Colonic mucosa (tissue), 4 donors: ENCODE data around the gene SGTB. TPM values are rescaled to one million over a fixed set of nuclear protein-coding genes. Genes with fewer than 3 reads are reported as not detected.
A peak's percentile ranks its signal among the peaks of the same experiment; 100 is the strongest.
"Not testable (repeated sequence)": the region's sequence is repeated elsewhere in the genome, so short reads cannot be mapped to it uniquely, and the experiment has no call there.

Experiments
- DNase-seq: peaks from one replicate; pipeline ENCODE4 v3.0.0-alpha.2; 2020
- H3K27ac ChIP-seq: fragments of 200-600 bp; one replicate; pipeline ENCODE4 v1.8.0; 2021
- H3K27me3 ChIP-seq: fragments of 200-600 bp; one replicate; pipeline ENCODE4 v1.8.0; 2021
- H3K36me3 ChIP-seq: fragments of 200-600 bp; one replicate; pipeline ENCODE4 v1.8.0; 2021
- H3K4me1 ChIP-seq: fragments of 200-600 bp; one replicate; pipeline ENCODE4 v1.8.0; 2021; ENCODE audit warnings: mild to moderate bottlenecking
- H3K4me3 ChIP-seq: fragments of 200-600 bp; one replicate; pipeline ENCODE4 v1.8.0; 2021
- H3K9ac ChIP-seq, 2 donors: one replicate each; pipeline ENCODE4 v1.7.0; 2013; ENCODE audit warnings: control low read depth in 2 of 2, low read depth in 2 of 2, low read length in 2 of 2
- H3K9me3 ChIP-seq: fragments of 200-600 bp; one replicate; pipeline ENCODE4 v1.8.0; 2021
- intact Hi-C: fragments of 100-400 bp; cut with DNase I; formaldehyde crosslinking; loops from one replicate; pipeline ENCODE4 v1.14.1; 2022
- total RNA-seq, 2 donors: library from RNA; stranded (reverse); fragmentation: NEBNext Ultra II Directional in 1 of 2; extraction: Animal tissue kit (Norgen Biotek cat#: 25700) in 1 of 2; gene quantifications; one replicate each; pipeline ENCODE4 v1.2.1, GENCODE V29; 2021
- TF ChIP-seq, protein P1 (sequence below): fragments of 200-600 bp; IDR thresholded peaks from one replicate; pipeline ENCODE4 v1.8.0; 2022; ENCODE audit warnings: antibody characterized with exemption, mild to moderate bottlenecking
- donor health status: healthy.
- donor health status: DM: no; HTN: no; CAD: no.
- donor health status: DM: no; HTN: no; CAD: no.

The SGTB gene
- total RNA-seq, 2 donors from 2014 or later: 3.7 to 4.4 TPM

GRCh38 chr5:65624025-65624570 is 97.8 kb downstream of the SGTB start, which contains the start of gene TRIM23:
TSS of gene TRIM23 (minus strand) at chr5:65624333. CDS start at chr5:65624274, 59 bp downstream.
- H3K9ac ChIP-seq: peak within 1 kb of the TSS; percentile 84 to 86
- intact Hi-C loops: loop anchor here (10.0 kb wide), 1 partner anchor 59 kb away; the partner anchor contains the start of genes CENPK and PPWD1
- TF ChIP-seq, protein P1, sequence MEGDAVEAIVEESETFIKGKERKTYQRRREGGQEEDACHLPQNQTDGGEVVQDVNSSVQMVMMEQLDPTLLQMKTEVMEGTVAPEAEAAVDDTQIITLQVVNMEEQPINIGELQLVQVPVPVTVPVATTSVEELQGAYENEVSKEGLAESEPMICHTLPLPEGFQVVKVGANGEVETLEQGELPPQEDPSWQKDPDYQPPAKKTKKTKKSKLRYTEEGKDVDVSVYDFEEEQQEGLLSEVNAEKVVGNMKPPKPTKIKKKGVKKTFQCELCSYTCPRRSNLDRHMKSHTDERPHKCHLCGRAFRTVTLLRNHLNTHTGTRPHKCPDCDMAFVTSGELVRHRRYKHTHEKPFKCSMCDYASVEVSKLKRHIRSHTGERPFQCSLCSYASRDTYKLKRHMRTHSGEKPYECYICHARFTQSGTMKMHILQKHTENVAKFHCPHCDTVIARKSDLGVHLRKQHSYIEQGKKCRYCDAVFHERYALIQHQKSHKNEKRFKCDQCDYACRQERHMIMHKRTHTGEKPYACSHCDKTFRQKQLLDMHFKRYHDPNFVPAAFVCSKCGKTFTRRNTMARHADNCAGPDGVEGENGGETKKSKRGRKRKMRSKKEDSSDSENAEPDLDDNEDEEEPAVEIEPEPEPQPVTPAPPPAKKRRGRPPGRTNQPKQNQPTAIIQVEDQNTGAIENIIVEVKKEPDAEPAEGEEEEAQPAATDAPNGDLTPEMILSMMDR: no peak
- peak; percentile 93 for DNase-seq
- H3K9me3 ChIP-seq: no peaks in the 10 kb centered on the region
- H3K36me3 ChIP-seq: no peaks in the 10 kb centered on the region
- H3K27ac ChIP-seq: peak within 1 kb of the TSS; percentile 81
- H3K4me3 ChIP-seq: peak within 1 kb of the TSS; percentile 75
- peaks cover 18% of the 10 kb centered on the region for H3K4me1 ChIP-seq
- no peaks in the 10 kb centered on the region for H3K27me3 ChIP-seq

- Histone ChIP-seq H3K36me3 (no peaks in the 10 kb centered on the region), H3K9ac (peak overlapping the region; percentile 84 to 86), H3K4me1 (peaks cover 18% of the 10 kb centered on the region), H3K9me3 (no peaks in the 10 kb centered on the region), H3K27me3 (no peaks in the 10 kb centered on the region), H3K27ac (peak overlapping the region; percentile 81), H3K4me3 (peak overlapping the region; percentile 75)
- peak; percentile 18 for DNase-seq
- TF ChIP-seq, protein P1: no peak
- intact Hi-C loops: loop anchor here (10.0 kb wide), 1 partner anchor 59 kb away; the partner anchor contains the start of genes CENPK and PPWD1
These were observed 98.4 kb downstream of the SGTB start for GRCh38 chr5:65623482-65623881.

DNA sequence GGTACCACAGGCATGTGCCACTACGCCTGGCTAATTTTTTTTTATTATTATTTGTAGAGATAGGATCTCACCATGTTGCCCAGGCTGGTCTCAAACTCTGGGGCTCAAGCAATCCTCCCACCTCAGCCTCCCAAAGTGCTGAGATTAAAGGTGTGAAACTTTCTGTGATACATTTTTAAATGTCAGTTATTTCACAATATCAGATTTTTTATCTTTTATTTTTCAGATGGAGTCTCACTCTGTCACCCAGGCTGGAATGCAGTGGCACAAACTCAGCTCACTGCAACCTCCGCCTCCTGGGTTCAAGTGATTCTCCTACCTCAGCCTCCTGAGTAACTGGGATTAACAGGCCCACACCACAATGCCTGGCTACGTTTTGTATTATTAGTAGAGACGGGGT is 99.9 kb downstream of the SGTB start:
- H3K27me3 ChIP-seq, H3K9ac ChIP-seq, H3K36me3 ChIP-seq, H3K9me3 ChIP-seq, H3K4me3 ChIP-seq, DNase-seq, H3K27ac ChIP-seq: not testable (repeated sequence)
- intact Hi-C loops: loop anchor here (10.0 kb wide), 1 partner anchor 57 kb away; the partner anchor contains the start of genes CENPK and PPWD1
- H3K4me1 ChIP-seq: peaks cover 18% of the 10 kb centered on the region

- no peaks in the 10 kb centered on the region for H3K27me3 ChIP-seq
- H3K9ac ChIP-seq: no peak overlapping the region
- H3K4me3 ChIP-seq: no peak overlapping the region
- TF ChIP-seq, protein P1: no peak
- peaks cover 10% of the 10 kb centered on the region for H3K4me1 ChIP-seq
- no peaks in the 10 kb centered on the region for H3K9me3 ChIP-seq
- intact Hi-C loops: loop anchor here (10.0 kb wide), 1 partner anchor 55 kb away; the partner anchor contains the start of genes CENPK and PPWD1
- H3K27ac ChIP-seq: no peak overlapping the region
- no peak for DNase-seq
- H3K36me3 ChIP-seq: no peaks in the 10 kb centered on the region
These were observed 101.9 kb downstream of the SGTB start for GRCh38 chr5:65620021-65620420.

Other genes starting within 250 kb of the SGTB start
- under 1 TPM; 0.12 to 0.77 TPM for gene ADAMTS6, start 240.2 kb downstream of the SGTB start, total RNA-seq
- gene CENPK, start 158.9 kb downstream of the SGTB start, total RNA-seq: 10 to 100 TPM; 10.4 to 31.4 TPM
- gene PPWD1, start 158.8 kb downstream of the SGTB start, total RNA-seq: 10 to 100 TPM; 23.5 to 28.2 TPM
- gene TRIM23, start 97.8 kb downstream of the SGTB start, total RNA-seq: 1 to 10 TPM; 5.8 to 8.8 TPM
- gene SHLD3, start 97.1 kb downstream of the SGTB start, total RNA-seq: 1 to 10 TPM; 3.1 to 3.9 TPM
- 10 to 100 TPM; 20.1 to 23.6 TPM for gene TRAPPC13, start 97.1 kb downstream of the SGTB start, total RNA-seq
- gene NLN, start 96 bp upstream of the SGTB start, total RNA-seq: 10 to 100 TPM; 13.7 to 24.6 TPM
- 100 to 1,000 TPM in 1 of 2 donors, 10 to 100 TPM in 1; 69.3 to 110 TPM for gene ERBIN, start 204.5 kb upstream of the SGTB start, total RNA-seq